ENCODE measurements around the gene ZNRF3. TPM values are rescaled to one million over a fixed set of nuclear protein-coding genes. Genes with fewer than 3 reads are reported as not detected.

Gene ZNRF3
- total RNA-seq, 4 donors from 2014 or later = 12.9 to 29.7 (median 21.9) TPM

- no peaks in the 10 kb centered on the region for H3K36me3 ChIP-seq
- no peaks in the 10 kb centered on the region for H3K27me3 ChIP-seq
- intact Hi-C loops (cut with DNase I) = no loop called here
- no peak for DNase-seq (ENCODE audit: extremely low spot score)
- H3K4me3 ChIP-seq = no peak overlapping the region
- 92% methylated on average over 4 of the region's 4 CpGs for WGBS
- peaks cover 9 to 46% (median 36%) of the 10 kb centered on the region in 4 donors for H3K4me1 ChIP-seq
- TF ChIP-seq POLR2AphosphoS5 (IDR thresholded peaks at IDR 0.05) = no peak
- TF ChIP-seq CTCF (IDR thresholded peaks at IDR 0.05) = no peak
- no peak for TF ChIP-seq POLR2A (IDR thresholded peaks at IDR 0.05; ENCODE audit: low read depth)
- TF ChIP-seq EP300 (IDR thresholded peaks at IDR 0.05) = no peak
- no peak overlapping the region for H3K27ac ChIP-seq (replicated peaks in 1 of 4)
- H3K9me3 ChIP-seq = no peaks in the 10 kb centered on the region
Measured at GRCh38 chr22:28935140-28935539, 51.8 kb downstream of the ZNRF3 start.

DNA sequence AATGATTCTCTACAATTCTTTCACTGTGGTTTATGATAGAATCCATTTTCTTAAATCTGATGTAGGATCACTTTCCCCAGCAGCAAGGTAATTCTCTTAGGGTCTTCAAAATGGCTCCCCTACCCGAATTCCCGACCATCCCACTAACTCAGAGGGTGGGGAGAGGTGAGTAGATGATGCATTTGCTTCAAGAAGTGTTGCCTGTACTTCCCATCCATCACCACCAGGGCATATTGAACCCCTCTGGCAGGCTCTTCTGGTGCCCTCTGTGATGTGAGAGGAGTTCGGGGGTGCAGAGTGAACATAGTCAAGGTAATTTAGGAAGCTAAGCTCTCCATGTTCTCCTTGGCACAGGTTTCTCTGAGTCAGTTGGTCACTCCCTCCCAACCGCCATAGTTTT, 52.3 kb downstream of the ZNRF3 start:
- no peak for DNase-seq (ENCODE audit: extremely low spot score)
- TF ChIP-seq EP300 (IDR thresholded peaks at IDR 0.05) (no peak), POLR2AphosphoS5 (IDR thresholded peaks at IDR 0.05) (no peak), CTCF (IDR thresholded peaks at IDR 0.05) (peak in 1 of 3 experiments; percentile 21), POLR2A (IDR thresholded peaks at IDR 0.05; ENCODE audit: low read depth) (no peak)
- Histone ChIP-seq H3K27ac (replicated peaks in 1 of 4) (no peak overlapping the region), H3K4me1 (peaks cover 4 to 48% (median 39%) of the 10 kb centered on the region in 4 donors), H3K36me3 (no peaks in the 10 kb centered on the region), H3K9me3 (no peaks in the 10 kb centered on the region), H3K4me3 (no peak overlapping the region), H3K27me3 (no peaks in the 10 kb centered on the region)
- intact Hi-C loops (cut with DNase I) = no loop called here
- WGBS = 98% methylated on average over 4 of the region's 4 CpGs

DNA sequence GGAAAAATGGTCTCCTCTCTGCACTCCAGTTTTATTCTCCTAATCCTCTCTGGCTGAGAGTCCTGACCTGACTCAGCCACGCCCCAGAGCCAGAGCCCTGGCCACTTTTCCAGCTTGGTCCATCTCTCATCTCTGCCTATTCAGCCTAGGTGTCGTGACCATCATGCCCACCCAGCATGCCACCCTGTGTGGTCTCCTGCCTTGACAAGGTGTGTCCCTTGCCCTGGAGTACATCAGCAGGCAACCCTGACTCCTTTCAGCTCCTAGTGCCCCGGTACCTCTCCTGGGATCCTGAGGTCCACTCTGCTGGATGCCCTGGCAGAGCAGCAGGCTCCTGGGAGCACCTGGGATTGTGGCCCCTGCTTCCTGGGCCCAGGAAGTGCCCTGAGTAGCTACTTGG, 52.8 kb downstream of the ZNRF3 start:
- Histone ChIP-seq H3K36me3 (no peaks in the 10 kb centered on the region), H3K4me1 (peaks cover 0 to 45% (median 40%) of the 10 kb centered on the region in 4 donors), H3K27me3 (no peaks in the 10 kb centered on the region), H3K9me3 (no peaks in the 10 kb centered on the region), H3K4me3 (no peak overlapping the region), H3K27ac (replicated peaks in 1 of 4) (no peak overlapping the region)
- 100% methylated on average over 3 of the region's 3 CpGs for WGBS
- no peak for DNase-seq (ENCODE audit: extremely low spot score)
- TF ChIP-seq POLR2A (IDR thresholded peaks at IDR 0.05; ENCODE audit: low read depth) = no peak
- TF ChIP-seq CTCF (IDR thresholded peaks at IDR 0.05) = no peak
- TF ChIP-seq EP300 (IDR thresholded peaks at IDR 0.05) = no peak
- TF ChIP-seq POLR2AphosphoS5 (IDR thresholded peaks at IDR 0.05) = no peak
- intact Hi-C loops (cut with DNase I) = no loop called here

DNA sequence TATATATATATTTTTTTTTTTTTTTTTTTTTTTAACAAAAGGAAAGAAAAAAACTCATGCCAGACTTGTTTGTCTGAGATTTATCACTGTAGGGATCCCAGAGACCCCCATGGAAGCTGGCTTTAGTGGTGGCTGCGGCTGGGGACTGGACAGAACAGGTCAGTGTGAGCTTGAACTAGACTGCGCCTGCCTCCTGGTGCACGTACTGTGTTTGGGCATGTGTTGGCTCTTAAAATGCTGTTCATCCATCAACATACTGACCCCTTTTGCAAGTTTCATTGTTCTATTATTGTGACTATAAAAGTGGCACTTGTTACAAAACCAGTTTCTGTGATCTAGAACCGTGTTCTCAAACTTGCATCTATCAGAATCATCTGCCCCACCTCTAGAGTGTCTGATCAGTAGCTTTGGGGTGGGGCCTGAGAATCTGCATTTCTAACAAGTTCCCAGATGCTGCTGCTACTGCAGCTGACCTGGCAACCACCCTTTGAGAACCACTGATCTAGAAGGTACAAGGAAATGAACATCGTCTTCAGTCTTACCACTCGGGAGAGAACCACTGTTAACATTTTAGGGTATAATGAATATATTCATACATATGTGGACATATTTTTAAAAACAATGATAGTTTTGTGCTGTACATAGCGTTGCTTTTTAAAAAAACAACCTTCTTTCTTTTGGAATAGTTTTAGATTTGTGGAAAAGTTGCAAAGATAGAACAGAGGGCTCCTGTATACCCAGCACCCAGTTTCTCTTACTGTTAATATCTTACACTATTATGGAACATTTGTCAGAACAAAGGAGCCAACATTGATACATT, 54.0 kb downstream of the ZNRF3 start:
- no peak for DNase-seq (ENCODE audit: extremely low spot score)
- no peak overlapping the region for H3K4me3 ChIP-seq
- TF ChIP-seq POLR2AphosphoS5 (IDR thresholded peaks at IDR 0.05) (no peak), CTCF (IDR thresholded peaks at IDR 0.05) (peak in 1 of 3 experiments; percentile 8)
- intact Hi-C loops (cut with DNase I) = no loop called here
- H3K9me3 ChIP-seq = no peaks in the 10 kb centered on the region
- H3K36me3 ChIP-seq = no peaks in the 10 kb centered on the region
- H3K4me1 ChIP-seq = peaks cover 0 to 42% (median 38%) of the 10 kb centered on the region in 4 donors
- no peaks in the 10 kb centered on the region for H3K27me3 ChIP-seq
- 90% methylated on average over 7 of the region's 7 CpGs for WGBS
- no peak overlapping the region for H3K27ac ChIP-seq (replicated peaks in 1 of 4)
